Measurements from ENCODE around the gene HLF.

HLF gene

GRCh38 chr17:55332296-55333041, 67.7 kb downstream of the HLF start:
- no peak for DNase-seq (ENCODE audit: low read depth)

- DNase-seq (ENCODE audit: low read depth): no peak
Observed at GRCh38 chr17:55334285-55334684, 69.5 kb downstream of the HLF start.

GRCh38 chr17:55334881-55335540, 70.3 kb downstream of the HLF start:
- DNase-seq (ENCODE audit: low read depth): no peak

GRCh38 chr17:55335625-55336024, 70.9 kb downstream of the HLF start:
- DNase-seq (ENCODE audit: low read depth): no peak

- no peak for DNase-seq (ENCODE audit: low read depth)
Observed at GRCh38 chr17:55336426-55336825, 71.7 kb downstream of the HLF start.

- no peak for DNase-seq (ENCODE audit: low read depth)
Observed at GRCh38 chr17:55340176-55340575, 75.4 kb downstream of the HLF start.

- no peak for DNase-seq (ENCODE audit: low read depth)
Observed at GRCh38 chr17:55340686-55341085, 75.9 kb downstream of the HLF start.

- no peak for DNase-seq (ENCODE audit: low read depth)
Observed at GRCh38 chr17:55341432-55341831, 76.7 kb downstream of the HLF start.

- no peak for DNase-seq (ENCODE audit: low read depth)
Observed at GRCh38 chr17:55342800-55343585, 78.2 kb downstream of the HLF start.

- no peak for DNase-seq (ENCODE audit: low read depth)
Observed at GRCh38 chr17:55343900-55344513, 79.2 kb downstream of the HLF start.

- no peak for DNase-seq (ENCODE audit: low read depth)
Observed at GRCh38 chr17:55344514-55344997, 79.8 kb downstream of the HLF start.

- no peak for DNase-seq (ENCODE audit: low read depth)
Observed at GRCh38 chr17:55345132-55345531, 80.4 kb downstream of the HLF start.

GRCh38 chr17:55346658-55347057, 81.9 kb downstream of the HLF start:
- DNase-seq (ENCODE audit: low read depth): no peak

- no peak for DNase-seq (ENCODE audit: low read depth)
Observed at GRCh38 chr17:55347341-55347740, 82.6 kb downstream of the HLF start.

GRCh38 chr17:55348749-55349354, 84.1 kb downstream of the HLF start:
- DNase-seq (ENCODE audit: low read depth): peak; percentile 2

- no peak for DNase-seq (ENCODE audit: low read depth)
Observed at GRCh38 chr17:55350825-55351205, 86.1 kb downstream of the HLF start.

- DNase-seq (ENCODE audit: low read depth): no peak
Observed at GRCh38 chr17:55351226-55351625, 86.5 kb downstream of the HLF start.

- no peak for DNase-seq (ENCODE audit: low read depth)
Observed at GRCh38 chr17:55354010-55354409, 89.2 kb downstream of the HLF start.

- no peak for DNase-seq (ENCODE audit: low read depth)
Observed at GRCh38 chr17:55354941-55355340, 90.2 kb downstream of the HLF start.

- no peak for DNase-seq (ENCODE audit: low read depth)
Observed at GRCh38 chr17:55356434-55357328, 91.9 kb downstream of the HLF start.

GRCh38 chr17:55360971-55361370, 96.2 kb downstream of the HLF start:
- DNase-seq (ENCODE audit: low read depth): no peak

Measured in activated T-helper 1 cell treated with Interleukin-2 at 50 U/mL for 16 hours (primary cell).